Keratinocyte (primary cell): ENCODE data around the gene DCTD. TPM values are rescaled to one million over a fixed set of nuclear protein-coding genes. Genes with fewer than 3 reads are reported as not detected.

Experiments used
- DNase-seq: peaks from one replicate; pipeline ENCODE4 v3.0.0-alpha.2; 2011; ENCODE audit warnings: low read depth, missing footprints, low spot score
- FAIRE-seq: peaks from 2 replicates; lab custom pipeline; 2011; peaks lifted over from hg19 to GRCh38; lab: Jason Lieb, UNC
- H2AFZ ChIP-seq: 2 replicates; pipeline ENCODE4 v1.6.0; 2012; ENCODE audit warnings: low read length, control low read depth, inconsistent platforms; ENCODE audit not compliant: control insufficient read depth
- H3K27ac ChIP-seq: 2 replicates; pipeline ENCODE4 v1.5.1; 2011; ENCODE audit warnings: low read length; ENCODE audit not compliant: control insufficient read depth, insufficient read depth
- H3K27me3 ChIP-seq: 3 replicates; pipeline ENCODE4 v1.6.0; 2011; ENCODE audit warnings: low read length; ENCODE audit not compliant: control insufficient read depth, insufficient read depth; ENCODE audit errors: extremely low read depth
- H3K36me3 ChIP-seq, 2 experiments: 2 replicates in 1 of 2; 3 replicates in 1 of 2; pipeline ENCODE4 v1.5.1; 2011; ENCODE audit warnings: low read length in 2 of 2, mild to moderate bottlenecking in 1 of 2; ENCODE audit not compliant: control insufficient read depth in 2 of 2, insufficient read depth in 2 of 2; ENCODE audit errors: extremely low read depth in 1 of 2
- H3K4me1 ChIP-seq: 3 replicates; pipeline ENCODE4 v1.5.1; 2011; ENCODE audit warnings: low read length; ENCODE audit not compliant: control insufficient read depth, insufficient read depth; ENCODE audit errors: extremely low read depth
- H3K4me2 ChIP-seq: 3 replicates; pipeline ENCODE4 v1.6.0; 2011; ENCODE audit warnings: low read depth, low read length; ENCODE audit not compliant: control insufficient read depth, insufficient read depth; ENCODE audit errors: extremely low read depth
- H3K4me3 ChIP-seq, 3 experiments: fragments of 200-600 bp in 1 of 3; sonication (generic) in 1 of 3; 2 replicates in 2 of 3; 3 replicates in 1 of 3; pipeline ENCODE4 v1.5.1; 2011 to 2016; ENCODE audit warnings: low read length in 3 of 3, mild to moderate bottlenecking in 3 of 3, control low read depth in 2 of 3, inconsistent platforms in 1 of 3, low read depth in 1 of 3, mixed read lengths in 1 of 3, mixed run types in 1 of 3, moderate library complexity in 1 of 3; ENCODE audit not compliant: control insufficient read depth in 2 of 3, insufficient read depth in 2 of 3; ENCODE audit errors: extremely low read depth in 1 of 3
- H3K79me2 ChIP-seq: 2 replicates; pipeline ENCODE4 v1.6.0; 2012; ENCODE audit warnings: low read length; ENCODE audit not compliant: control insufficient read depth, insufficient read depth
- H3K9ac ChIP-seq: 3 replicates; pipeline ENCODE4 v1.6.0; 2011; ENCODE audit warnings: low read length; ENCODE audit not compliant: control insufficient read depth, insufficient read depth; ENCODE audit errors: extremely low read depth
- H3K9me1 ChIP-seq: 3 replicates; pipeline ENCODE4 v1.6.0; 2011; ENCODE audit warnings: low read length; ENCODE audit not compliant: control insufficient read depth, insufficient read depth; ENCODE audit errors: extremely low read depth
- H3K9me3 ChIP-seq: 2 replicates; pipeline ENCODE4 v1.5.1; 2012; ENCODE audit warnings: low read depth, low read length; ENCODE audit not compliant: control insufficient read depth
- H4K20me1 ChIP-seq: 3 replicates; pipeline ENCODE4 v1.6.0; 2011; ENCODE audit warnings: low read length; ENCODE audit not compliant: control insufficient read depth, insufficient read depth; ENCODE audit errors: extremely low read depth
- EZH2 ChIP-seq: IDR thresholded peaks from one replicate; pipeline ENCODE4 v1.6.1; 2012; ENCODE audit warnings: inconsistent platforms, mild to moderate bottlenecking, low read length, moderate library complexity
- dilution Hi-C: fragments of 300-500 bp; cut with MboI; formaldehyde crosslinking; loops from one replicate; pipeline ENCODE4 v1.7.0; 2020; ENCODE audit warnings: low sequenced_read_pairs; ENCODE audit not compliant: extremely low pct_ligation_motif_present
- polyA plus RNA-seq, 5 experiments: library from polyadenylated mRNA; depleted of rRNA in 3 of 5; stranded (reverse) in 3 of 5; stranded (forward) in 1 of 5; unstranded in 1 of 5; fragments of >200 nt; gene quantifications; 1 replicate in 1 of 5; 2 replicates in 3 of 5; 3 replicates in 1 of 5; pipeline versions ENCODE4 v1.2.1 to v1.2.3, GENCODE V29; 2011 to 2012; ENCODE audit warnings: missing spikeins in 2 of 5, low read depth in 1 of 5, low replicate concordance in 1 of 5
- TF ChIP-seq, protein P1 (sequence below), 3 experiments: IDR thresholded peaks in 1 of 3; conservative IDR thresholded peaks in 1 of 3; optimal IDR thresholded peaks in 1 of 3; 2 replicates in 2 of 3; 3 replicates in 1 of 3; pipeline versions ENCODE3 to v1.5.1; 2011; ENCODE audit warnings: low read length in 3 of 3, mild to moderate bottlenecking in 3 of 3, moderate library complexity in 2 of 3, control low read depth in 1 of 3, inconsistent platforms in 1 of 3; ENCODE audit not compliant: insufficient read depth in 2 of 3; ENCODE audit errors: extremely low read depth in 1 of 3

Gene DCTD
- polyA plus RNA-seq, 1 donor (not counting 4 experiments of a cell fraction or from before 2014, with no cell fraction given): 119 TPM

DNA sequence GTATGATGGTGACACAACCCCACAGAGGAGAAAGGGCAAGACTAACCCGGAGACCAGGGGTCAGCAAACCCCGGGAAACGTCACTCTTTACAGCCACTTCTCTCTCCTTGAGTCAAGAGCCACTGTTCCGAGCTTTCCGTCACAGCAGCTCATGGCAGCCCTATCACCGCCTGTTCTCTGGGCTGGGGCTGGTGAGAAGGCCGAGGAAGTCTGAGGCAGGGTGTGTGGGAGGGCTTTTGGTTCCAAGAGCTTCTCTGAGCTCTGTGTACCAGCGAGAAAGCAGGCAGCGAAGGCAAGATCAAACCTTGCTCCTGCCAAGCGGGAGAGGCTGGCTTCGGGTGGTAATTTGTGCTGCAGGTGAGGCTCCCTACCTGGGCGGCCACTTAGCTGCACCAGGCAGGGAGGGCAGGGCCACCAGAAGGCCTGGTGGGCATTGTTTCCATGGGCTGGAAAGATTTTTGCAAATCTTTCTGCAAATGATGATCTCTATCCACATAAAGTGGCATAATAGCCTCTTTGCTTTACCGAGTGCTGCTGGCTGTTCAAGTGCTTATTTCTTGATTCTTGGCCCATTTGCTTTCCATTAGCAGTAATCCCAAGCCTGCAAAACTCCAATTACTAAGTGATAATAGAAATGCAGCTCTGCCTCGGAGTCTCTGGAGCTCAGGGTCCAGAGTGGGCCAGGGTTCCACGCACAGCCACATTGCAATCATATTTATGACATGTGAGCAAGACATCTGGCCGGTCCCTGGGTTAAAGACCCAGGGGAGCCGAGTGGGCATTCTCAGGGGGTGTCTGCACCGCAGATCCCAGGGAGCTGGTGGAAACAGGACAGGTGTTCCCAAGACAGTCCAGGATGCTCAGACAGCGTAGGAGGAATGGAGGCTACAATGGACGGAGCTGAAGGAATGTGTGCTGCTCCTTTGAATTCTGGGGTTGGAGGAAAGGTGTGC is 41.5 kb downstream of the DCTD start:
- Histone ChIP-seq H3K27me3 (no peaks in the 10 kb centered on the region), H3K4me3 (no peak overlapping the region), H3K4me2 (no peak overlapping the region), H2AFZ (no peak overlapping the region), H3K9me1 (no peaks in the 10 kb centered on the region), H3K27ac (no peak overlapping the region), H3K9me3 (no peaks in the 10 kb centered on the region), H3K9ac (no peak overlapping the region), H3K79me2 (no peaks in the 10 kb centered on the region), H4K20me1 (no peaks in the 10 kb centered on the region), H3K36me3 (peaks cover 0 to 2% of the 10 kb centered on the region in 2 experiments), H3K4me1 (no peaks in the 10 kb centered on the region)
- TF ChIP-seq EZH2: no peak
- TF ChIP-seq, protein P1, sequence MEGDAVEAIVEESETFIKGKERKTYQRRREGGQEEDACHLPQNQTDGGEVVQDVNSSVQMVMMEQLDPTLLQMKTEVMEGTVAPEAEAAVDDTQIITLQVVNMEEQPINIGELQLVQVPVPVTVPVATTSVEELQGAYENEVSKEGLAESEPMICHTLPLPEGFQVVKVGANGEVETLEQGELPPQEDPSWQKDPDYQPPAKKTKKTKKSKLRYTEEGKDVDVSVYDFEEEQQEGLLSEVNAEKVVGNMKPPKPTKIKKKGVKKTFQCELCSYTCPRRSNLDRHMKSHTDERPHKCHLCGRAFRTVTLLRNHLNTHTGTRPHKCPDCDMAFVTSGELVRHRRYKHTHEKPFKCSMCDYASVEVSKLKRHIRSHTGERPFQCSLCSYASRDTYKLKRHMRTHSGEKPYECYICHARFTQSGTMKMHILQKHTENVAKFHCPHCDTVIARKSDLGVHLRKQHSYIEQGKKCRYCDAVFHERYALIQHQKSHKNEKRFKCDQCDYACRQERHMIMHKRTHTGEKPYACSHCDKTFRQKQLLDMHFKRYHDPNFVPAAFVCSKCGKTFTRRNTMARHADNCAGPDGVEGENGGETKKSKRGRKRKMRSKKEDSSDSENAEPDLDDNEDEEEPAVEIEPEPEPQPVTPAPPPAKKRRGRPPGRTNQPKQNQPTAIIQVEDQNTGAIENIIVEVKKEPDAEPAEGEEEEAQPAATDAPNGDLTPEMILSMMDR (optimal IDR thresholded peaks at IDR 0.05 in 1 of 3, IDR thresholded peaks at IDR 0.05 in 1 of 3, conservative IDR thresholded peaks at IDR 0.05 in 1 of 3; ENCODE audit: extremely low read depth in 1 of 3, insufficient read depth in 2 of 3, low read length in 3 of 3): no peak
- dilution Hi-C loops: no loop called here
- FAIRE-seq (no peak), DNase-seq (no peak)

DNA sequence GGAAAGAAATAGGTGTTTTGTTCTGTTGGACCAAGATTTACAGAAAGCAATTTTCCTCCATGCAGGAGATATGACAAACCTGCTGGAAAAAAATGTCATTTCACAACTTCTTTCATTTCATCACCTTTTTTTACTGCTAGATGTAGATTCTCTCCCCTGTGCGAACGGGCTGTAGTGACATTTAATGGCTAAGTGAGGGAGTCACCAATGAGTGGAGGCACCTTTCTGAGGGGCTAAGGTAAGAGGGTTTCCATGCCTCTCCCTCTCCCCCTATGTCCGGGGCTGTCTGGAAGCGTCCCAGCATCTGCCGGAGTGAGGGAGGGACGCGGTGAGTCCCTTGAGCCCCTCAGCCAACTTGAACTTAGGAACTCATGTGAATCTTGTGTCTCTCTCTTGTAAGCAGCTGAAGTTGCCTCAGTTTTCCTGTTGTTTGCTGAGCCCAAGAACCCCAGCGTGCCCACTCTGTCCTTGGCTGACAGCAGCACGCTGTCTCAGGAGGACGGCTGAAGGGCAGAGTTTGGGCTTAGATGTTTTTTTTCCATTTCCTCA is 42.3 kb downstream of the DCTD start:
- H3K79me2 ChIP-seq: no peaks in the 10 kb centered on the region
- H3K9me3 ChIP-seq: no peaks in the 10 kb centered on the region
- no peaks in the 10 kb centered on the region for H4K20me1 ChIP-seq
- no peak overlapping the region for H3K27ac ChIP-seq
- no peak overlapping the region for H3K9ac ChIP-seq
- H2AFZ ChIP-seq: no peak overlapping the region
- dilution Hi-C loops: no loop called here
- peaks cover 0 to 2% of the 10 kb centered on the region in 2 experiments for H3K36me3 ChIP-seq
- no peaks in the 10 kb centered on the region for H3K27me3 ChIP-seq
- no peak overlapping the region for H3K4me2 ChIP-seq
- no peak for DNase-seq
- TF ChIP-seq, protein P1 (optimal IDR thresholded peaks at IDR 0.05 in 1 of 3, IDR thresholded peaks at IDR 0.05 in 1 of 3, conservative IDR thresholded peaks at IDR 0.05 in 1 of 3; ENCODE audit: extremely low read depth in 1 of 3, insufficient read depth in 2 of 3, low read length in 3 of 3): no peak
- no peak for TF ChIP-seq EZH2
- H3K4me3 ChIP-seq: no peak overlapping the region
- no peaks in the 10 kb centered on the region for H3K4me1 ChIP-seq
- FAIRE-seq: no peak
- no peaks in the 10 kb centered on the region for H3K9me1 ChIP-seq
